ENCODE measurements around the gene EPHA5. TPM values are rescaled to one million over a fixed set of nuclear protein-coding genes. Genes with fewer than 3 reads are reported as not detected.

EPHA5 gene
- total RNA-seq, 6 experiments from 2014 or later, result not detected

GRCh38 chr4:65617416-65617815 lies 52.9 kb downstream of the EPHA5 start:
- Histone ChIP-seq H3K4me1 (no peaks in the 10 kb centered on the region), H3K27ac (no peak overlapping the region), H3K9me3 (no peaks in the 10 kb centered on the region), H3K36me3 (no peaks in the 10 kb centered on the region), H3K4me3 (no peak overlapping the region), H3K27me3 (no peaks in the 10 kb centered on the region)
- DNase-seq (no peak), ATAC-seq (no peak)
- TF ChIP-seq POLR2A (IDR thresholded peaks at IDR 0.05) (no peak), CTCF (IDR thresholded peaks at IDR 0.05) (no peak)
- intact Hi-C loops (cut with DNase I), result no loop called here
- 21% methylated on average over 1 of the region's 1 CpG for WGBS (ENCODE audit: insufficient coverage, low coverage, low lambda C conversion rate, missing lambda C conversion rate)

GRCh38 chr4:65604515-65604914 lies 65.8 kb downstream of the EPHA5 start:
- Histone ChIP-seq H3K4me3 (no peak overlapping the region), H3K9me3 (no peaks in the 10 kb centered on the region), H3K36me3 (no peaks in the 10 kb centered on the region), H3K4me1 (no peaks in the 10 kb centered on the region), H3K27me3 (no peaks in the 10 kb centered on the region), H3K27ac (no peak overlapping the region)
- intact Hi-C loops (cut with DNase I), result no loop called here
- ATAC-seq (no peak), DNase-seq (no peak)
- TF ChIP-seq CTCF (IDR thresholded peaks at IDR 0.05) (no peak), POLR2A (IDR thresholded peaks at IDR 0.05) (no peak)
- WGBS (ENCODE audit: insufficient coverage, low coverage, low lambda C conversion rate, missing lambda C conversion rate), result 40% methylated on average over 1 of the region's 1 CpG

- H3K9me3 ChIP-seq, result no peaks in the 10 kb centered on the region
- no peaks in the 10 kb centered on the region for H3K36me3 ChIP-seq
- no peaks in the 10 kb centered on the region for H3K4me1 ChIP-seq
- TF ChIP-seq CTCF (IDR thresholded peaks at IDR 0.05), result no peak
- no peak for TF ChIP-seq POLR2A (IDR thresholded peaks at IDR 0.05)
- ATAC-seq (no peak), DNase-seq (no peak)
- no peaks in the 10 kb centered on the region for H3K27me3 ChIP-seq
- no peak overlapping the region for H3K27ac ChIP-seq
- H3K4me3 ChIP-seq, result no peak overlapping the region
- 27% methylated on average over 3 of the region's 3 CpGs for WGBS (ENCODE audit: insufficient coverage, low coverage, low lambda C conversion rate, missing lambda C conversion rate)
- intact Hi-C loops (cut with DNase I), result no loop called here
These were observed 69.6 kb downstream of the EPHA5 start for GRCh38 chr4:65600656-65601055.

- intact Hi-C loops (cut with DNase I), result no loop called here
- 66% methylated on average over 2 of the region's 2 CpGs for WGBS (ENCODE audit: insufficient coverage, low coverage, low lambda C conversion rate, missing lambda C conversion rate)
- TF ChIP-seq CTCF (IDR thresholded peaks at IDR 0.05) (no peak), POLR2A (IDR thresholded peaks at IDR 0.05) (no peak)
- Histone ChIP-seq H3K4me3 (no peak overlapping the region), H3K4me1 (no peaks in the 10 kb centered on the region), H3K27ac (no peak overlapping the region), H3K36me3 (no peaks in the 10 kb centered on the region), H3K27me3 (no peaks in the 10 kb centered on the region), H3K9me3 (no peaks in the 10 kb centered on the region)
- no peak for DNase-seq
- ATAC-seq, result no peak
These were observed 70.9 kb downstream of the EPHA5 start for GRCh38 chr4:65599340-65599739.

GRCh38 chr4:65597697-65598096 lies 72.6 kb downstream of the EPHA5 start:
- intact Hi-C loops (cut with DNase I), result no loop called here
- ATAC-seq, result no peak

More at GRCh38 chr4:65597697-65598096, 72.6 kb downstream of the EPHA5 start:
- WGBS (ENCODE audit: insufficient coverage, low coverage, low lambda C conversion rate, missing lambda C conversion rate), result 58% methylated on average over 1 of the region's 1 CpG
- Histone ChIP-seq H3K27me3 (no peaks in the 10 kb centered on the region), H3K4me1 (no peaks in the 10 kb centered on the region), H3K9me3 (no peaks in the 10 kb centered on the region), H3K4me3 (no peak overlapping the region), H3K36me3 (no peaks in the 10 kb centered on the region), H3K27ac (no peak overlapping the region)
- no peak for DNase-seq
- TF ChIP-seq POLR2A (IDR thresholded peaks at IDR 0.05) (no peak), CTCF (IDR thresholded peaks at IDR 0.05) (no peak)
